Skin epidermis (tissue), 12 donors: ENCODE measurements around the gene ZNF121.
"Not testable (repeated sequence)": the region's sequence is repeated elsewhere in the genome, so short reads cannot be mapped to it uniquely, and the experiment has no call there.

Source experiments
- H3K27ac ChIP-seq, 21 experiments: fragments of 200-600 bp; sonication (generic) in 11 of 21; one replicate each; pipeline ENCODE4 v1.5.0; 2020; ENCODE audit warnings: mild to moderate bottlenecking in 3 of 21, inconsistent platforms in 2 of 21, moderate library complexity in 2 of 21
- H3K4me3 ChIP-seq, 7 experiments: fragments of 200-600 bp; sonication (generic) in 2 of 7; one replicate each; pipeline ENCODE4 v1.5.0; 2020; ENCODE audit warnings: inconsistent platforms in 2 of 7, mild to moderate bottlenecking in 2 of 7, moderate library complexity in 1 of 7

Gene ZNF121

DNA sequence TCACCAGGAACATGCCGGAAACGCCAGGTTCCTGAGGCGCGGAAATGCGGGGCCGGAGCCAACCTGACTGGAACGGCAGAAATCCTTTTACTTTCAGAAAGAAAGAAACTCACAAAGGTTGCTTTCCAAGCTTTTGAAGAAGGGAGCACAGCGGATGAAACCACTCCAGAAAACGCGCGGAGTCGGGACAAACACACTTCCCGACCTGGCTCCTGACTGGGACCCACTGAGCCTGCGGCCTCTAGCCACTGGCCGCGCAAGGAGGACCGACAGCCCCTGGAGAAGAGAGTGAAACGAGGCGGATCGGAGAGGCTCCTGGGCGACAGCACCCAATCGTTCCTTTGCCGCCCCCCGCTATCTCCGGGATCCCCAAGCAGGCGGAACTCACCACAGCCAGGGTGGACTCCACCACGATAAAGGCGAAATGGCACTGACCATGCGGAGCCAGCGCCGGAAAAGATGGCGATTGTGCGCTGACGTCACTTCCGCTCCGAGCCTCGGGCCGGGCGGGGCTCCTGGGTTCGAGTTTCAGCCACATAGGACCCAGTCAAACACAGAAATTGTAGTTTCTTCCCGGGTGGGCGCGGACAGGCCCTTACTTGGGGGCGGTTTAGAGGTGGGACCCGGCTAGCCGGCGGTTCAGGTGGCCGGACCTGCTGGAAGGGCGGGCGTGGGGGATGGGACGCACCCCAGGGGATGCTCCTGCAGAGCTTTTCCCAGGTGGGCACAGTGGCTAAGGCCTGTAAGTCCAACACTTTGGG, at the start of gene ZNF121:
TSS of gene ZNF121 (minus strand) at position 432 of the 761 bp plus-strand sequence. CDS start 16,407 bp downstream, outside the sequence.
- Histone ChIP-seq H3K4me3 (peak within 1 kb of the TSS; percentile 60 to 91 (median 86)), H3K27ac (peak within 1 kb of the TSS; percentile 59 to 97 (median 89))

DNA sequence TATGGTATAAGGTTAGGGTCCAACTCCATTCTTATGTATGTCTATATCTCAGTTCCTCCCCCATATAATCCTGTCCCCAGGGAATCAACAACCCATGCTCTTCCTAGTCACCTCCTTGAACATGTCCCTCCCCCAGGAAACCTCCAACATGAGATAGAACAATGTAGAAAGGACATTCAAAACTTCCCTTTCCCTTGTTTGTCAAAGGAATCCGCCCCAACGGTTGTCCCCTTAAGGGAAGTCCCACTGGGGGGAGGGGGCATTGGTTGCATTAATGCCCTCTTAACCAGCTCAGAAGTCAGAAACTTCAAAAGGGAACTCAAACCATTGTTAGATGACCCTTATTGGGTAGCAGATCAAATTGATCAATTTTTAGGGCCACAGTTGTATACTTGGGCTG, 43.6 kb upstream of the ZNF121 start:
- H3K4me3 ChIP-seq = no peak overlapping the region

DNA sequence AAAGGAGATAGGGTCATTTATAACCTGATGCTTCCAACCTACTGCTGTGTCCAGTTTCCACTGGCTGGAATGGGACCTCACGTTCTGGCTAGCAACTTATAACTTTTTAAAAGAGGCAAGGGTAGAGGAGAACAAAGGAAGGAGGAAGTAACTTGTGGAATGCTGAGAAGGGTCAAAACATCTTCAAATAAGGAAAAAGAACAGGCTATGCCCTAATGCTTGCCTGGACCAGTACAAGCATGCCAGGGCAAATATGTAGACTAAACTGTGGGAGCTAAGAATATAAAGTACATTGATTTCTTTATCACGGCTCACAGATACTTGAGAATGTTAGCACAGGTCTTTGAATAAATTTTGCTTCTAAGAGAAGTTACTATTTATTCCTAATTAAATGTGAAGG, 38.2 kb upstream of the ZNF121 start:
- peak overlapping the region in 1 of 7 experiments; percentile 60 for H3K4me3 ChIP-seq
- H3K27ac ChIP-seq = peak overlapping the region in 17 of 21 experiments; percentile 15 to 99 (median 97)

More for the DNA sequence above, 43.6 kb upstream of the ZNF121 start:
- H3K27ac ChIP-seq = no peak overlapping the region

DNA sequence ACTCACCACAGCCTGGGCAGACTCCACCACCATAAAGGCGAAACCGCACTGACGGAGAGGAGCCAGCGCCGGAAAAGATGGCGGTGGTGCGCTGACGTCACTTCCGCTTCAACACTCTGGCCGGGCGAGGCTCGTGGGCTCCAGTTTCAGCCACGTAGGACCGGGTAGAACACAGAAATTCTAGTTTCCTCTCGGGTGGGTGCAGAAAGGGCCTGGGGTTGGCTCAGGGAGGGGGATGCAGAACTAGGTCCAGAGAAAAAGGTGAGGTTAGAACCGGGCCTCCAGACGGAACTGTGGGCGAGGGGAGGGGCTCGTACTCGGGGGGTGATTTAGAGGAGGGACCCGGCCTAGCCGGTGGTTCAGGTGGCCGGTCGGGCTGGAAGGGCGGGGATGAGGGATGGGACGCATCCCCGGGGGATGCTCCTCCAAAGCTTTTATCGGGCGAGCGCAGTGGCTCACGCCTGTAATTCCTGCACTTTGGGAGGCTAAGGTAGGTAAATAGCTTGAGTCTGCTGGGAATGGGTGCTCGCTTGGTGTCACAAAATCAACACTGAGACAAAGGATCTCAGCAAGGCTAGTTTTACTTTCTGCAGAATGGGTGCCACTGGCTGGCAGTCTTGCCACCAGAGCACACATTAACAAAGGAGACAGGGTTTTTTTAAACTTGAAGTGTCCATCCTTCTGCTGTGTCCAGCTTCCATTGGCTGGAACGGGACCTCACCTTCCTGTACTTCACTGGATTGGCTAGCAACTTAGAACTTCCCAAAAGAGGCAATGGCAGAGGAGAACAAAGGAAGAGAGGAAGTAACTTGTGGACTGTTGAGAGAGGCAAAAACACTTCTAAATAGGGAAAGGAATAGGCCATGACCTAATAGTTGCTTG, 37.1 kb upstream of the ZNF121 start, which contains the start of gene ZNF561:
TSS of gene ZNF561 (minus strand) at position 77 of the 882 bp plus-strand sequence. CDS start 1,776 bp downstream, outside the sequence.
- peak within 1 kb of the TSS; percentile 59 to 96 (median 83) for H3K4me3 ChIP-seq

DNA sequence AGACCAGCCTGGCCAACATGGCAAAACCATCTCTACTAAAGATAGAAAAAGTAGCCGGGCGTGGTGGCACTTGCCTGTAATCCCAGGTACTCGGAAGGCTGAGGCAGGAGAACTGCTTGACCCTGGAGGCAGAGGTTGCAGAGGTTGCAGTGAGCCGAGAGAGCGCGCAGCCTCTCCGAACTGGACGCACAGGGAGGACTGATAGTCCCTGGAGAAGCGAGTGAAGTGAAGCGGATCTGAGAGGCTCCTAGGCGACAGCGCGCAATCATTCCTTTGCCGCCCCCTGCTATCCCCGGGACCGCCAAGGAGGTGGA, 36.5 kb upstream of the ZNF121 start:
- peak overlapping the region; percentile 59 to 96 (median 83) for H3K4me3 ChIP-seq
- peak overlapping the region; percentile 76 to 99 (median 96) for H3K27ac ChIP-seq

More for the DNA sequence above, 37.1 kb upstream of the ZNF121 start, which contains the start of gene ZNF561:
- peak within 1 kb of the TSS; percentile 76 to 99 (median 96) for H3K27ac ChIP-seq

DNA sequence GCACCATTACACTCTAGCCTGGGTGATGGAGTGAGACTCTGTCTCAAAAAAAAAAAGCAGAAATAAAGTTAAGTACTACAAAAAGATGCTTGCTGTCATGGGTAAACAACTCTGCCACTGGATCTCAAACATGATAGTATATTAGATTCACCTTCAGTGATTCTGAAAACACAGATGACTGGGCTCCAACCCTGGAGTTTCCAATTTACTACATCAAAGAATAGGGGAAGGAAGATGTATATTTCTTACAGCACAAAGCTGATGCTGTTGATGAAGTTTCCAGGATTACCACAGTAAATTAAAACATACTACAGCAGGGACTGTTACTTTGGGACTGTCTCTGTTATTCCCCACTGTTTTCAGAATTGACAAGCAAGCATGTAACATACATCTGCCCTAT, 31.5 kb upstream of the ZNF121 start:
- no peak overlapping the region for H3K4me3 ChIP-seq
- H3K27ac ChIP-seq = no peak overlapping the region

DNA sequence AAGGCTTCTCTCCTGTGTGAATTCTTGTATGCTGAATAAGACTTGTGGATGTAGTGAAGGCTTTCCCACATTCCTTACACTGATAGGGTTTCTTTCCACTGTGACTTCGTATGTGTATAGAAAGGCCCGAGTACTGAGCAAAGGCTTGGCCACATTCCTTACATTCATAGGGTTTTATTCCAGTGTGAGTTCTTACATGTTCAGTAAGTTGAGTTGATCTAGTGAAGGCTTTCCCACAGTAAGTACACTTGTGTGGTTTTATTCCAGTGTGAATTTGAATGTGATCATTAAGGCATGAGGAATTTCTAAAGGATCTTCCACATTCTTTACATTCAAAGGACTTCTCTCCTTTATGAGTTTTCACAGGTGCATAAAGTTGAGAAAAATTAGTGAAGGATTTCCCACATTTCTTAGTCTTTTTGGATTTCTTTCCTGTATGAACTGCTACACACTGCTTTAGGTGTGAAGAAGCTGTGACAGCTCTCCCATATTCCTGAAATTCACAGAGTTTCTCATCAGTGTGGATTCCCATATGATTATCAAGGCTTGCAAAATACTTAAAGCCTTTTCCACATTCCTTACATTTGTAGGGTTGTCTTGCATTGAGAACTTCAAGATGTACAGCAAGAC, 26.3 kb upstream of the ZNF121 start:
- Histone ChIP-seq H3K27ac (no peak overlapping the region), H3K4me3 (no peak overlapping the region)

DNA sequence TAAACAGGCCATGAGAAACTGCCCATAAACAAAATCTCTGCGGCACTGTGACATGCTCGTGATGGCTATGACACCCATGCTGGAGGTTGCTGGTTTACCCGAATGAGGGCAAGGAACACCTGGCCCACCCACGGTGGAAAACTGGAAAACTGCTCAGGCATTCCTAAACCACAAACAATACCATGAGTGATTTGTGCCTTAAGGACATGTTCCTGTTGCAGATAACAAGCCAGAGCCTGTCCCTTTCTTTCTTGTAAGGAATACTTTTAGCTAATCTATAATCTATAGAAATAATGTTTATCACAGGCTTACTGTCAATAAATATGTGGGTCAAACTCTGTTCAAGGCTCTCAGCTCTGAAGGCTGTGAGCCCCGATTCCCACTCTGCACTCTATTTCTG, 24.6 kb upstream of the ZNF121 start:
- Histone ChIP-seq H3K27ac (no peak overlapping the region), H3K4me3 (no peak overlapping the region)

DNA sequence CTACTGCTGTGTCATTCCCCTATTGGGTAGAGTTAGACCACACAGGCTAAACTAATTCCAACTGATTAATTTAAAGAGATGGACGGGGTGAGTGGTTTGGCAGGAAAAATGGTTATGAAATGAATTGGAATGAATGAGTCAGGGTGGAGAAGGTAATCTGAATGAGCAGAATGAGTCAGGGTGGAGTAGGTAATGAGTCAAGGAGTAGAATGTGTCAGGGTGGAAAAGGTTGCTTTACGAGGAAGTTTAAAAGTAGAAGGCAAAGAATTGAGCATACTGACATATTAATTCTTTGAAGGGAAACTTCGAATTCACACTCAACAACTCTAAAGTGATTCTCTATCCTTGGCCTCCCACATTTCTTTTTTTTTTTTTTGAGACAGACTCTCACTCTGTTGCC, 12.7 kb upstream of the ZNF121 start:
- H3K27ac ChIP-seq = peak overlapping the region in 7 of 21 experiments; percentile 38 to 68 (median 46)
- no peak overlapping the region for H3K4me3 ChIP-seq

DNA sequence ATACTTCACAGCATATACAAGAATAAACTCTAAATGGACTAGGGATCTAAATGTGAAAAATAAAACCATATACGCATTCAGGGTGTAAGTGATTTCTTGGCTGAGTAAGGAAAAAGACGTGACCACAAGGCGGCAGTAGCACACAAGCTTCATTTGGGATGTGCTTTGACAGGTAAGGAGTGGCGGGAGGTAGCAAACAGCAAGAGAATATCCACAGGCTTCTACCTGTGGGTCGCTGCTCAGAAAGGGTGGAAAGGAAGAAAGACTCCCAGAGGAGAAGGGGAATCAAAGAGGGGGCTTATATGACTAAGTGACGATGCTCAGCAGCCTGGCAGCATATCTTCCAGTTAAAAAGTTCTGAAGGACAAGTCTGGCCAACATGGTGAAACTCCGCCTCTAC, 2.5 kb upstream of the ZNF121 start:
- Histone ChIP-seq H3K27ac (no peak overlapping the region), H3K4me3 (no peak overlapping the region)

DNA sequence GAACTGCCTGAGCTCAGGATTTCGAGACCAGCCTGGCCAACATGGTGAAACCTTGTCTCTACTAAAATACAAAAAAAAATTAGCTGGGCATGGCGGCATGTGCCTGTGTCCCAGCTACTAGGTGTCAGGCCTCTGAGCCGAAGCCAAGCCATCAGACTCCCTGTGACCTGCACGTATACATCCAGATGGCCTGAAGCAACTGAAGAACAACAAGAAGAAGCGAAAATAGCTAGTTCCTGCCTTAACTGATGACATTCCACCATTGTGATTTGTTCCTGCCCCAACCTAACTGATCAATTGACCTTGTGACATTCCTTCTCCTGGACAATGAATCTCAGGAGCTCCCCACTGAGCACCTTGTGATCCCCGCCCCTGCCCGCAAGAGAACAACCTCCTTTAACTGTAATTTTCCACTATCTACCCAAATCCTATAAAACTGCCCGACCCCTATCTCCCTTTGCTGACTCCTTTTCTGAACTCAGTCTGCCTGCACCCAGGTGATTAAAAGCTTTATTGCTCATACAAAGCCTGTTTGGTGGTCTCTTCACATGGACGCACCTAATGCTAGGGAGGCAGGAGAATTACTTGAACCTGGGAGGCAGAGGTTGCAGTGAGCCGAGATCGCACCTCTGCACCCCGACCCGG, 2.1 kb downstream of the ZNF121 start:
- H3K27ac ChIP-seq, H3K4me3 ChIP-seq: not testable (repeated sequence)

DNA sequence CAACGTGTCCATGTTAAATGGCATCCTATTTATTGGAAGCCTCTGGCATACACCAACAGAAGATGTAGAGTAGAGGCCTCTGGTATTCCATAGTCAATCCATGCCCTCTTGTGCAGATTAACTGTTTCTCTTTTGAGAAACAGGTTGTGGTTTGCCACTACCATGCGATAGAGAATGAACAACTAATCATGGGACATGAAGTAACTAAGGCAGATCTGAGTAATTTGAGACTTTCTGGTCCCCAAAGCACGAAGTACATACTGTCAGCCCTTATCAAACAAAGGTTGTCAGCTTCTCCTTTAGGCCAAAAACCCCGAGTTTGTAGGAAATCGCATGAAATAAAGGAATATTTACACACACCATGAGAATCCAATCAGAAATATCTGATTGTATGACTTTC, 3.6 kb downstream of the ZNF121 start:
- no peak overlapping the region for H3K27ac ChIP-seq
- no peak overlapping the region for H3K4me3 ChIP-seq

DNA sequence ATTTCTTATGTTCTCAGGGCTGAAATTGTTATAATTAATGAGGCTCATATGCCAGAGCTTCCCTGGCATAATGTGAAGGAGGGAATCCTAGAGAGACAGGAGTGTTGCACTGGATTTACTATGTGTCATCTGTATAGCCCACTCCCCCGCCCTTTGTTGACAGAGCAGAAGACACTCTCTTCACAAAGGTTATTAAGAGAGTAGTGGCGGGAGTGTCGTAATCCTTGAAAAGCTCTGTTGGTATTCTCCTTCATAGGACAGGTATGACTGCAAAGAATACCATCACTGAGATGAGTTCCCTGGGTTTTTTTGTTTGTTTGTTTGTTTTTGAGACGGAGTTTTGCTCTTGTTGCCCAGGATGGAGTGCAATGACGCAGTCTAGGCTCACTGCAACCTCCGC, 14.0 kb downstream of the ZNF121 start:
- H3K27ac ChIP-seq = no peak overlapping the region
- no peak overlapping the region for H3K4me3 ChIP-seq

DNA sequence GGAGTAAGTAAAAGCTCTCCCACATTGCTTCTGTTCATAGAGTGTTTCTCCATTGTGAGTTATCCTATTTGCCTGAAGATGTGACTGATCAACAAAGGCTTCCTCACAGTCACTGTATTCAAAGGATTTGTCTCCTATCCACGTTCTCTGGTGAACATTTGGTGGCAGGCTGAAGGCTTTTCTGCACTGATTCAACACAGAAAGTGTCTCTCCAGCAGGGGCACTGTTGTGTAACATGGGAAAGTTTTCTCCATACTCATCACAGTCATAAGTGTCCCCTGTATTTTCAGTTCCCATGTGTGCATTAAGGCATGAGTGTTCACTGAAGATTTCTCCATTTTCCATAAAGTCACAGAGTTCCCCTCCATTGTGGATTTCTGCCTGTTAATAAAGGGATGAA, 17.6 kb downstream of the ZNF121 start:
- no peak overlapping the region for H3K4me3 ChIP-seq
- no peak overlapping the region for H3K27ac ChIP-seq

DNA sequence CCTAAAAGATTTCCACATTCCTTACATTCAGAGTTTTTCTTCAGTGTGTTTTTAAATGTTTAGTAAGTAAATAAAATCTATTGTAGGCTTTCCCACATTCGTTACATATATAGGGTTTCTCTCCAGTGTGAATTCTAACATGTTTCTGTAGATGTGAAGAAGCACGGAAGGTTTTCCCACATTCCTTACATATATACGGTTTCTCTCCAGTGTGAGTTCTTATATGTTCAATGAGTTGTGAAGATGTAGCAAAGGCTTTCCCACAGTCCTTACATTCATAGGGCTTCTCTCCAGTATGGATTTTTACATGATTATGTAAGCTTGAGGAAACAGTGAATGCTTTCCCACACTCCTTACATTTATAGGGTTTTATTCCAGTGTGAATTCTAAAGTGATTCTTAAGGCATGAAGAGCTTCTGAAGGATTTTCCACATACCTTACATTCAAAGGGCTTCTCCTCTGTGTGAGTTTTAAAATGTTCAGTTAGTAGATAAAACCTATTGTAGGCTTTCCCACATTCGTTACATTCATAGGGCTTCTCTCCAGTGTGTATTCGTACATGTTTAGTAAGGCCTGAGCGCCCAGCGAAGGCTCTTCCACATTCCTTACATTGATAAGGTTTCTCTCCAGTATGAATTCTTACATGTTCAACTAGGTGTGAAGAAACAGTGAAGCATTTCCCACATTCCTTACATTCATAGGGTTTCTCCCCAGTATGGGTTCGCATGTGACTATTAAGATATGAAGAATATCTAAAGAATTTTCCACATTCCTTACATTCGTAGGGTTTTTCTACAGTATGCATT, 18.2 kb downstream of the ZNF121 start:
- no peak overlapping the region for H3K4me3 ChIP-seq

DNA sequence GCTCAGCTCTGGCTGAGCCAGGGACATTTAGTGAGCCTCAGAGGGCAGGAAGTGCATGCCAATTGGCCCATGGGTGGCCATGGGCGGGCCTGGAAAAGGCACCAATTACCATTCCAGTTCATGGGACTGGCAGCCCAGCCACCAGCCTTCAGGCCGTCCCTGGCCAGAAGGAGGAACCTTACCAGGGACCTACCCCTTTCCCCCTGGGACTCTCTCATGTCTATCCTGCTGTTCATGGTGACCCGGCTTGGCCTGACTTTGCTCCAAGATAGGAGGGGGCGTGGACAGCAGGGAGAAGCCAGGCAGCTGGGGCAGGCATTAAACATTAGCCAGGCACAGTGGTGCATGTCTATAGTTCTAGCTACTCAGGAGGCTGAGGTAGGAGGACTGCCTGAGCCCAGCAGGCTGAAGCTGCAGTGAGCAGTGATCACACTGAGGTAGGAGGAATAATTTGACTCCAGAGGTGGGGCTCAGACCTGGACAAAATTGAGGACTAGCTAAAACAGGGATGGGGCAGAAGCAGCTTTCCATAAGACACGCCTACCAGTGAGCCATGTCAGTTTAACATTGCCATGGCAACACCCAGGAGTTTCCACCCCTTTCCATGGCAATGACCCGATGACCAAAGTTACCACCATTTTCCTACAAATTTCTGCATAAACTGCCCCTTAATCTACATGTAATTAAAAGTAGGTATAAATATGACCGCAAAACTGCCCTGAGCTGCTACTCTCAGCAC, 31.6 kb downstream of the ZNF121 start:
- H3K4me3 ChIP-seq = no peak overlapping the region

More for the DNA sequence above, 18.2 kb downstream of the ZNF121 start:
- H3K27ac ChIP-seq = no peak overlapping the region

DNA sequence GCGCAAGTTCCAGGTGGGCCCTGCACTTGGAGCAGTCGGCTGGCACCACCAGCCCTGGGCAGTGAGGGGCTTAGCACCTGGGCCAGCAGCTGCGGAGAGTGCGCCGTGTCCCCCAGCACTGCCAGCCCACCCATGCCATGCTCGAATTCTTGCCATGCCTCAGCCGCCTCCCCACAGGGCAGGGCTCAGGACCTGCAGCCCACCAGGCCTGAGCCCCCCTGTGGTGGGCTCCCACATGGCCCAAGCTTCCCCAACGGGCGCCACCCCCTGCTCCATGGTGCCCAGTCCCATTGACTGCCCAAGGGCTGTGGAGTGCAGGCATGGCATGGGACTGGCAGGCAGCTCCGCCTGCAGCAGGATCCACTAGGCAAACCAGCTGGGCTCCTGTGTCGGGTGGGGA, 36.4 kb downstream of the ZNF121 start:
- H3K4me3 ChIP-seq = no peak overlapping the region
- H3K27ac ChIP-seq = no peak overlapping the region

More for the DNA sequence above, 31.6 kb downstream of the ZNF121 start:
- H3K27ac ChIP-seq = no peak overlapping the region

DNA sequence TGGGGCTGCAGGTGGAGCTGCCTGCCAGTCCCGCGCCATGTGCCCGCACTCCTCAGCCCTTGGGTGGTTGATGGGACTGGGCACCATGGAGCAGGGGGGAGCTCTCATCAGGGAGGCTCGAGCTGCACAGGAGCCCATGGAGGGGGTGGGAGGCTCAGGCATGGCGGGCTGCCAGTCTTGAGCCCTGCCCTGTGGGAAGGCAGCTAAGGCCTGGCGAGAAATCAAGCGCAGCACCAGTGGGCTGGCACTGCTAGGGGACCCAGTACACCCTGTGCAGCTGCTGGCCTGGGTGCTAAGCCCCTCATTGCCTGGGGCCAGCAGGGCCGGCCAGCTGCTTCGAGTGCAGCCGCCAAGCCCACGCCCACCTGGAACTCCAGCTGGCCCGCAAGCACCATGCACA, 43.0 kb downstream of the ZNF121 start:
- H3K4me3 ChIP-seq, H3K27ac ChIP-seq: not testable (repeated sequence)
